K562 (cell line): ENCODE measurements around the gene BSN. TPM values are rescaled to one million over a fixed set of nuclear protein-coding genes. Genes with fewer than 3 reads are reported as not detected.

Experiments used
- BRF1 ChIP-seq: IDR thresholded peaks from 3 replicates; pipeline ENCODE4 v1.6.1; 2011; ENCODE audit warnings: borderline replicate concordance, mild to moderate bottlenecking; ENCODE audit not compliant: insufficient read length; ENCODE audit errors: extremely low read depth
- HDAC8 ChIP-seq: fragments of 450-650 bp; IDR thresholded peaks from 2 replicates; pipeline ENCODE4 v1.6.1; 2016; ENCODE audit warnings: mild to moderate bottlenecking, missing genetic modification characterization, moderate library complexity, missing compliant biosample characterization
- MTF1 ChIP-seq: fragments of 250-450 bp; sonication (Bioruptor Pico); IDR thresholded peaks from 2 replicates; pipeline ENCODE4 v1.9.0; 2021; ENCODE audit warnings: moderate library complexity, mild to moderate bottlenecking, inconsistent platforms, borderline replicate concordance
- NCOA2 ChIP-seq, 2 experiments: fragments of 450-650 bp; IDR thresholded peaks; 2 replicates each; pipeline ENCODE4 v1.6.1; 2018; ENCODE audit warnings: mild to moderate bottlenecking in 2 of 2, moderate library complexity in 1 of 2; ENCODE audit not compliant: partially characterized antibody in 2 of 2
- NR3C1 ChIP-seq: sonication (generic); formaldehyde crosslinking; IDR thresholded peaks from 2 replicates; pipeline ENCODE4 v1.8.1; 2022; ENCODE audit warnings: missing genetic modification reagents
- RBM34 ChIP-seq: fragments of 200-400 bp; formaldehyde crosslinking; IDR thresholded peaks from 2 replicates; pipeline ENCODE4 v1.6.1; 2018; ENCODE audit warnings: low read length, borderline replicate concordance; ENCODE audit not compliant: insufficient read depth
- RFX7 ChIP-seq: fragments of 250-450 bp; sonication (Bioruptor Pico); IDR thresholded peaks from 2 replicates; pipeline ENCODE4 v1.5.1; 2021; ENCODE audit warnings: mild to moderate bottlenecking
- STAG1 ChIP-seq: sonication (generic); formaldehyde crosslinking; IDR thresholded peaks from 2 replicates; pipeline ENCODE4 v1.5.0; 2020; ENCODE audit warnings: missing genetic modification reagents, borderline replicate concordance
- TCFL5 ChIP-seq: fragments of 250-450 bp; sonication (Bioruptor Pico); conservative IDR thresholded peaks from 2 replicates; pipeline ENCODE4 v1.6.1; 2021; ENCODE audit warnings: mild to moderate bottlenecking, moderate library complexity, matching md5 sums
- TRIM25 ChIP-seq: fragments of 450-650 bp; IDR thresholded peaks from 2 replicates; pipeline ENCODE4 v1.7.0; 2016; ENCODE audit warnings: borderline replicate concordance
- UBTF ChIP-seq, 2 experiments: IDR thresholded peaks; 2 replicates each; pipeline ENCODE4 v1.6.1; 2012; ENCODE audit warnings: improper control_type of control experiment in 2 of 2, low read depth in 2 of 2, low read length in 2 of 2, borderline replicate concordance in 1 of 2
- polyA plus RNA-seq, 8 experiments: library from polyadenylated mRNA; depleted of rRNA in 4 of 8; stranded (reverse) in 5 of 8; unstranded in 3 of 8; fragments of >200 nt; fragmentation: Nextera tagmentation in 2 of 8; fragmentation: Illumina TruSeq in 1 of 8; extraction: Ambion mirVana in 2 of 8; extraction: Trizol in 1 of 8; gene quantifications; 2 replicates each; pipeline versions ENCODE4 v1.2.1 to v1.2.3, GENCODE V29; 2011 to 2014; ENCODE audit warnings: inconsistent platforms in 1 of 8, missing spikeins in 1 of 8
- total RNA-seq, 7 experiments: library from RNA; depleted of rRNA in 6 of 7; stranded (reverse); fragments of >200 nt in 6 of 7; fragmentation: Illumina TruSeq in 2 of 7; extraction: Trizol in 2 of 7; gene quantifications; 2 replicates each; pipeline versions ENCODE4 v1.2.1 to v1.2.3, GENCODE V29; 2011 to 2021; ENCODE audit warnings: low replicate concordance in 1 of 7
- TF ChIP-seq, protein P1 (sequence below), 2 experiments: fragments of 450-650 bp; formaldehyde crosslinking in 1 of 2; IDR thresholded peaks; 2 replicates each; pipeline versions ENCODE4 v1.4.0 to v1.6.1; 2014 to 2020; ENCODE audit warnings: mild to moderate bottlenecking in 2 of 2, borderline replicate concordance in 1 of 2, low read depth in 1 of 2

BSN gene
- total and polyA plus RNA-seq, 9 of the 15 experiments (the other 6 are each of a cell fraction or from before 2014, with no cell fraction given), result 0.03 to 1.5 (median 0.29) TPM

DNA sequence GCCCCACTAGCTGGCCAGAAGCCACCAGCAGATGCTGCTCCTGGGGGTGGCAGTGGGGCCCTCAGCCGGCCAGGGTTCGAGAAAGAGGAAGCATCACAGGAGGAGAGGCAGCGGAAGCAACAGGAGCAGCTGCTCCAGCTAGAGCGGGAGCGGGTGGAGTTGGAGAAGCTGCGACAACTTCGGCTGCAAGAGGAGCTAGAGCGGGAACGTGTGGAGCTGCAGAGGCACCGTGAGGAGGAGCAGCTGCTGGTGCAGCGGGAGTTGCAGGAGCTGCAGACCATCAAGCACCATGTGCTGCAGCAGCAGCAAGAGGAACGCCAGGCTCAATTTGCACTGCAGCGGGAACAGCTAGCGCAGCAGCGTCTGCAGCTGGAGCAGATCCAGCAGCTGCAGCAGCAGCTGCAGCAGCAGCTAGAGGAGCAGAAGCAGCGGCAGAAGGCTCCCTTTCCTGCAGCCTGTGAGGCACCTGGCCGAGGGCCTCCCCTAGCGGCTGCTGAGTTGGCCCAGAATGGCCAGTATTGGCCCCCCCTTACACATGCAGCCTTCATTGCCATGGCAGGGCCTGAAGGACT lies 102.3 kb downstream of the BSN start (continued):
- no peak for TF ChIP-seq TRIM25
- TF ChIP-seq TCFL5, result no peak
- TF ChIP-seq NCOA2 (IDR thresholded peaks at IDR 0.05; ENCODE audit: partially characterized antibody in 2 of 2), result no peak
- no peak for TF ChIP-seq BRF1
- TF ChIP-seq RFX7 (CRISPR knock-in tag), result no peak
- TF ChIP-seq UBTF (IDR thresholded peaks at IDR 0.05; ENCODE audit: borderline replicate concordance in 1 of 2, low read depth in 2 of 2, low read length in 2 of 2), result no peak
- no peak for TF ChIP-seq RBM34
- no peak for TF ChIP-seq HDAC8 (tag)
- TF ChIP-seq MTF1, result no peak
- TF ChIP-seq, protein P1, sequence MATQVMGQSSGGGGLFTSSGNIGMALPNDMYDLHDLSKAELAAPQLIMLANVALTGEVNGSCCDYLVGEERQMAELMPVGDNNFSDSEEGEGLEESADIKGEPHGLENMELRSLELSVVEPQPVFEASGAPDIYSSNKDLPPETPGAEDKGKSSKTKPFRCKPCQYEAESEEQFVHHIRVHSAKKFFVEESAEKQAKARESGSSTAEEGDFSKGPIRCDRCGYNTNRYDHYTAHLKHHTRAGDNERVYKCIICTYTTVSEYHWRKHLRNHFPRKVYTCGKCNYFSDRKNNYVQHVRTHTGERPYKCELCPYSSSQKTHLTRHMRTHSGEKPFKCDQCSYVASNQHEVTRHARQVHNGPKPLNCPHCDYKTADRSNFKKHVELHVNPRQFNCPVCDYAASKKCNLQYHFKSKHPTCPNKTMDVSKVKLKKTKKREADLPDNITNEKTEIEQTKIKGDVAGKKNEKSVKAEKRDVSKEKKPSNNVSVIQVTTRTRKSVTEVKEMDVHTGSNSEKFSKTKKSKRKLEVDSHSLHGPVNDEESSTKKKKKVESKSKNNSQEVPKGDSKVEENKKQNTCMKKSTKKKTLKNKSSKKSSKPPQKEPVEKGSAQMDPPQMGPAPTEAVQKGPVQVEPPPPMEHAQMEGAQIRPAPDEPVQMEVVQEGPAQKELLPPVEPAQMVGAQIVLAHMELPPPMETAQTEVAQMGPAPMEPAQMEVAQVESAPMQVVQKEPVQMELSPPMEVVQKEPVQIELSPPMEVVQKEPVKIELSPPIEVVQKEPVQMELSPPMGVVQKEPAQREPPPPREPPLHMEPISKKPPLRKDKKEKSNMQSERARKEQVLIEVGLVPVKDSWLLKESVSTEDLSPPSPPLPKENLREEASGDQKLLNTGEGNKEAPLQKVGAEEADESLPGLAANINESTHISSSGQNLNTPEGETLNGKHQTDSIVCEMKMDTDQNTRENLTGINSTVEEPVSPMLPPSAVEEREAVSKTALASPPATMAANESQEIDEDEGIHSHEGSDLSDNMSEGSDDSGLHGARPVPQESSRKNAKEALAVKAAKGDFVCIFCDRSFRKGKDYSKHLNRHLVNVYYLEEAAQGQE (IDR thresholded peaks at IDR 0.05; ENCODE audit: borderline replicate concordance), result peak; percentile 49; the same call in 1 of the 2 replicates
- TF ChIP-seq, protein P1 (CRISPR knock-in tag; IDR thresholded peaks at IDR 0.05; ENCODE audit: low read depth), result no peak
- no peak for TF ChIP-seq NR3C1
- TF ChIP-seq STAG1 (CRISPR knock-in tag), result peak; percentile 50; the same call in 1 of the 2 replicates
